GM19397 (cell line): ENCODE measurements around the gene COLQ.
"Not testable (repeated sequence)": the region's sequence is repeated elsewhere in the genome, so short reads cannot be mapped to it uniquely, and the experiment has no call there.

Experiments used
- ATAC-seq: cut with Tn5 transposase; IDR thresholded peaks from one replicate; pipeline ENCODE4 v1.9.1; 2021; ENCODE audit warnings: mild to moderate bottlenecking, moderate library complexity; ENCODE audit not compliant: unreplicated experiment

COLQ gene

DNA sequence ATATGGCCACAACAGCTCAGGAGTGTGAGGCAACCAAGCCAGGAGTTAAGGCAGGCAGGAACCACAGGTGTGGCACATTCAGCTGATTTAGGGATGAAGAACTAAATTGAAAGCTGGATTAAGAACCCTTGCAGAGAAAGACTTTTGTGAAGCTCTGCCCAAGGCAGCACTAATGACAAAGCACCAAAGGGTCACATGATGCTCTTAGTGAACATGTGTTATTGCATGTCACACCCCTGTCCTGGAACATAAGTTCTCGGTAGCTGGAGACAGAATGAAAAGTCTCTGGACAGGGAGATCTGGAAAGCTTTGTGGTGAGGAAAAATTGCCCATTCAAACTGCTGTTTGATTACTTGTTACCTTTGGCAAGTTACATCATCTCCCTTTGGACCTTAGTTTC is 90.9 kb downstream of the COLQ start:
- no peak for ATAC-seq

DNA sequence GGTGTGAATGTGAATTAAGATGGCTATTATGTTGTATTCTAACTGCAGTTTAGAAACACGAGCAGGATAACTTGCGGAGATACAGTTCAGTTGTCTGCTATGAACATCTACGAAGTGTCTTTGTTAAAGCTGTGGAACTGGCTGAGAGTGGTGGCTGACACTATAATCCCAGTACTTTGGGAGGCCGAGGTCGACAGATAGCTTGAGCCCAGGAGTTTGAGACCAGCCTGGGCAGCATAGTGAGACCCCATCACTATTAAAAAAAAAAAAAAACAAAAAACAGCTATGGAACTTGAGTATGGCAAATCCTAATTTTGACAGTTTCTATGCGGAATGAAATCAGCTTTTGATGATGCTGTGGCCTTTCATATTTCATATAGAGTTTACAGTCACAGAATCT is 92.4 kb downstream of the COLQ start:
- no peak for ATAC-seq

DNA sequence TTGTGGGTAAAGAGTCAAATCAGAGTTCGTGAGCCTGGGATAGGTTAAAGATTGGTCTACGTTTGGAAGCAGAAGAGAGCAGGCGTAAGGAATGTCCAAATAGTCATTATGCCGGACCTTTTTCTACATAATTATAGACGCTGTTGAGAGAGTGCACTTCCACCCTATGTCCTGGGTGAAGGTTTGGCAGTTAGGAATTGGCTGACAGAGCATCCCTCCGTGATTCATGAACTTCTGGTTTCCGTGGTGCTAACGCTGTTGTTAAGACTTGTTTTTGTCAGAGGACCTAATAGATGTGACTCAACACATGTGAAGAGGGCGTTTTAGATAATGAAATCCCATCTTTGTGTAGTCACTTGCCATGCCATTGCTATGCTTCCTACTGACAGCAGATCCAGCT is 93.0 kb downstream of the COLQ start:
- ATAC-seq: no peak

DNA sequence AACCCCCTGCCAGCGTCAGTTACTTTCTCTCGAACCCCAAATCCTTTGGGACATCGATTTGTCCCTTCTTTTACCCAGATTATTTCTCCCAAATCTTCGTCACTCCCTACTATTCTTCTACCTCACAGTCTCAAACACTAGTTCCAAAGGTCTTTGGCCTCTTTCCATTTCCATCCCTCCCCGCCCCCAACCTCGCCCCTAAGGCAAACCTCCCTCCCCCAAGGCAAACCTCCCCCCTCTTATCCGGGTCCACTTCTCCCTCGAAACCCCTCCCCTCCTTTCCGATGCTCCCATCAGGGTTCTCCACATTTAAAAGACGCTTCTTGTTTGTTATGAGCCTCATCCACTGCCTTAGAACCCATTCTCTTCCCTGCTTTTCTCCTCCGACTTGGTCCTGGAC is 93.5 kb downstream of the COLQ start:
- no peak for ATAC-seq

DNA sequence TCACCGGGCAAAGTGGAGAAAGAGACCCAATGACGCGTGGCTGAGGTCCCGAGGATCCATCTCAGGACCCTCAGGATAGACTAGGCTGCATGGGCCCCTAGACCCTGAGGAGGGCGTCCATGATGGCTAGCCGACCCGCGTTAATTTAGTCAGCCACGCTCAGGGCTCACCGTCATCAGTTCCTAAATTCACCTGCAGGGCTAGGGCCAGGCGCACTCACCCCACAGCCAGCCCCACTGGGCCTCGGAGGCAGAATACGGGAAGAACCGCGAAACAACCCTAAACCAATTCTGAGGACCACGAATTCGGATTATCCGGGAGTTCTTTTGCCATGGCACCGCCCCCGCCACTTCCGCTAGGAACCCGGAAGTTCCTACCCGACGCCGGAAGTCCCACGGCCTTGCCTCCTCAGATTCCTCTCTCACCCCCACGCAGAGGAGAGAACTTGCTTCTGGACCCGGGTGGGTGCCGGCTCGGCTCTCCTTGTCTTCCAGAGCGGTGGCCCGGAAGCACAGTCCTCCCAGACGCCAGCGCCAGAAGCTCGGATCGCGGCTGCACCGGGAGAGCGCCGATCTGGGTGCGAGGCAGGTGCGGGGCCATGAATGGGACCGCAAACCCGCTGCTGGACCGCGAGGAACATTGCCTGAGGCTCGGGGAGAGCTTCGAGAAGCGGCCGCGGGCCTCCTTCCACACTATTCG is 94.2 kb downstream of the COLQ start, which contains the start of the genes EAF1 and METTL6:
TSS of gene EAF1 (plus strand) at position 417 of the 699 bp plus-strand sequence. CDS start at position 599, 182 bp downstream.
TSS of gene METTL6 (minus strand) at position 363 of the 699 bp plus-strand sequence. CDS start 1,033 bp downstream, outside the sequence.
- peak; percentile 93 for ATAC-seq

DNA sequence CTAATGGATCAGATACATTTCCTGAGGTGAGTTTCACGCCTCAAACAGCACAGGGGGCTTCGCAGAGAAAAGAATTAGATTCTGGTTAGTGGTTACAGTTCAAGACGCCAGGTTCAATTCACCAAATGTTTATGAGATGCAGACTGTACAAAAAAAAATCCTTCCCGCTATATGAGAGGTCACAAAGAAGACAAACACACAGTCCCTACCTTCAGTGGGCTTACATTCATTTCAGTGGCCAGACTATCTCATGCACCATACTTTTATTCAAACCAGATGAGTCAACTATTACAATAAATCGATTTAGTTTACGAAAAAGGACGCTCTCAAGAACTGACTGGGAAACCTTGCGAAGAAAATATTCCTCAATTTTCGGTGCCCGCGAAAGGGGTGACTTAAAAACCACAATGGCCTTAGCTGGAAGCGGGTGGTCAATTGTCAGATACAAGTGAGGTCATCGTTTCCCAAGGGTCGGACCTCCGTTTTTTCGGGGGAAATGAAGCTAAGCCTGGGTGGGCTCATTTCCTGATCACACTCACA is 94.9 kb downstream of the COLQ start:
- ATAC-seq: no peak

DNA sequence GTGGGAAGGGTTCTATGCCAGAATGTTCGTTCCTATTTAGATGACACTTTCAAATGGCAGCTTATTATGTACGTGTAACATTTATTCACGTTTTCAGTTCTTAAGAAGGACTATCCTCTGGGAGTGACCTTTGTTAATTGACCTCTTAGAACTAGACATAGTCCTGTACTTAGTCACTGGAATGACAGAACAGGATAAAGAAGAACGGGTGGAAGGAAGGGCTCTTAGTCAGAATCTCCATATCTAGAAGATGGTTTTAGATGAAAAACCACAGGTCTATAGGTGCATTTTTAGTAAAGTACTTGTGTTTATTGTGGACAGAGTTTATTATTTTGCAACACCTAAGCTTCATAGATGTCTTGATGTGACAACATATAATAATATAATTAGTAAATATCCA is 100.6 kb downstream of the COLQ start:
- no peak for ATAC-seq

DNA sequence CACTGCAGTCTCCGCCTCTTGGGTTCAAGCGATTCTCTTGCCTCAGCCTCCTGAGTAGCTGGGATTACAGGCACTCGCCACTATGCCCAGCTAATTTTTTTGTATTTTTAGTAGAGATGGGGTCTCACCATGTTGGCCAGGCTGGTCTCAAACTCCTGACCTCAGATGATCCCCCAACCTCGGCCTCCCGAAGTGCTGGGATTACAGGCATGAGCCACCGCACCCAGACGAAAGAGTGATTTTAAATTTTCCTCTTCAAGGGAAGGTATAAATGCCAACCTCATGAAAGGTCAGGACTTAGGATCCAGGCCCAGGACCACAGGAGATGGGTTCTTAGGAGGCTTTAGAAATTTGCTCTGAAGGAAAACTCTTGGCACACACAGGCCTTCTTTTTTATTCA is 110.5 kb downstream of the COLQ start:
- ATAC-seq: not testable (repeated sequence)

DNA sequence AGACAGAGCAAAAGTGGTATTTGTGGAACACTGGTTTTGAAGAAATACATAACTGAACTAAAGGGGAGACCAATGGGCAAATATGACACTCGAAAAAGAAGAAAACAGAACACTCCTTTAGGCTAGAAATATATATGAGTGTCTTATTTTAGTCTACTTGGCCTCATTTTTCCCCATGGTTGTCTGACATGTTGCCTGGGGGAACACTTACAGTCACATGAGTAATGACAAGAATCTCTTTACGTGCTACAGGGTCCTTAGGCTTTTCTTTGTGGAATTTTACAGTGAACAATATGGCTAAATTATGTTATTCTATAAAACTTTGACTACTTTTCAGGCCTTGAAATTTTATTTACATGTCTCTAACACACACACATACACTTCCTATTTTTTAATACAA is 111.7 kb downstream of the COLQ start:
- no peak for ATAC-seq

DNA sequence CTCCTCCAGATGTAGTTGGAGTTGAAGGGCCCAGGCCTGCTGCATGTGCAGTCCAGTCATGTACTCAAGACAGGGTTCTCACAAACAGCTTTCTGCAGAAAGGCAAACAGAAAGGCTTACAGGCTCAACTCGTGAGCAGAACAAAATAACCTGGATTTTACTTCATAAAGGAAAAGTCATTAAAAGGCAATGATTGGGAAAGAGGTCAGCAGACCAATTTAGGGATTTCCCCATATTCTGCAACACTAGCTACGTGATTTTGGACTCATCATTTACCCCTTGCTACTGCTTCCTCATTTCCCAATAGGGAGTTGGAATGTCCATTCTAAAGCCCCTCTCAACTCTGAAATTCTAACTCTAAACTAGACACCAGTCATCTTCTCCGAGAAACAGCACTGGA is 112.3 kb downstream of the COLQ start:
- no peak for ATAC-seq

DNA sequence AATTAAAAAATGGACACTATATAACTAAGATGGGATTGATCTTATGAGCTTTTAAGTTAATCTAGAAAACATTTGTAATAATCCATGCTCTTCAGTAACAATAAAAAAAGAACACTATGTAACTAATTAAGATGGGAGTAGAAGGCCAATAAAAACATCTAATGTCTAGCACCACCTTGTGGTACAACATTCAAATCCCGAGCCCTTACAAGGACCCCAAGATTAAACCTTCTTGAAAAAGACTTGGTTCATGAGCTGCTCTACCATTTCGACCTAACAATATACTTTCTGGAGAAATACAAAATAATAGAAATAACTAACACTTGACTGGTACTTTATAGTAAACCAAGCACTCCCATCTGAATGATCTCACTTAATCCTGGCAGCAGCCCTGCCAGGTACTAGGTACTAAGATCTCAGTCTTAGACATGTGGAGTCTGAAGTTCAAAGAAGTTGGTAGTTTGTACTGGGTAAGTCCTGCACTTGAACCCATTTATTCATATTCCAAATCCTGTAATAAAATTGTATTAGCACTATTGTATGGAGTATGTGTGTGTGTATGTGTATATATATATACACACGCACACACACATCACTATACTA is 116.0 kb downstream of the COLQ start:
- no peak for ATAC-seq

DNA sequence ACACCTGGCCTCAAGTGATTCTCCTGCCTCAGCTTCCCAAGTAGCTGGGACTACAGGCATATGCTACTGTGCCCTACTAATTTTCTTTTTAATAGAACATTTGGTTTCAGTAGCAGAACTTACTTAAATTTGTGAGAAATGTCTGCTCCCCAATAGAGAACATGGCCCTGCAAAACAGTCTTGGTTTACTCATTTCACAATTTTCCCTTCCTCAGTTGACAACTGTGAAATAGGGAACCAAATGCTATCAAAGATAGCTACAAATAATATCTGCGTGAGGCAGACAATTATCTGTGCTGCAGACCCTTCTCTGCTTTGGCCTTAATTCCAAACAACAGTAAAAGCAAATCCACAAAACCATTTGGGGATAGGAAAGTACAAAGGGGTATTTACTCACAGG is 116.7 kb downstream of the COLQ start:
- no peak for ATAC-seq

DNA sequence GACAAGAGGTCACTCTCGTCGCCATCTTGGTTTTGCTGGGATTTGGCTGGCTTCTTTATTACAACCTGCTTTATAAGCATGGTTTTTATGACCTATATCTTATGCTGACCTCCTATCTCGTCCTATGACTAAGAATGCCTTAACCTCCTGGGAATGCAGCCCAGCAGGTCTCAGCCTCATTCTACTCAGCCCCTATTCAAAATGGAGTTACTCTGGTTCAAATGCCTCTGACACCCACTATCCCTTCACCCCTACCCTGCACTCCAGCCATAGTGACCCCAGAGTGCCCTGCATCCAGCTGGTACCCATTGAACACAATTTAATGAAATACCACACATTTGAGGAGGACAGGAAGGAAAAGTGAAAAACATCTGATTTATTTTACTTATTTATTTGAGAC is 117.5 kb downstream of the COLQ start:
- ATAC-seq: no peak

DNA sequence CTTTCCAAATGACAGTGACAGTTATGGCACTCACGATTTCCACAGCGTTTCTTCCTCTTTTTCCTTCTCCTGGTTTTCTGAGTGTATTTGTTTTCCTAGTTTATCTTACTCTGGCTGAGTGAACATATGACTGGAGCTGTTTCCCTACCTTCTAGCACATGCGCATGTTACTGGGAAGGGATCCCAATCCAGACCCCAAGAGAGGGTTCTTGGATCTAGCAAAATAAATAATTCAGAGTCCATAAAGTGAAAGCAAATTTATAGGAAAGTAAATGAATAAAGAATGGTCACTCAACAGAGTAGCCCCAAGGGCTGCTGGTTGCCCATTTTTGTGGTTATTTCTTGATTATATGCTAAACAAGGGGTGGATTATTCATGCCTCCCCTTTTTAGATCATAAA is 118.0 kb downstream of the COLQ start:
- ATAC-seq: no peak

DNA sequence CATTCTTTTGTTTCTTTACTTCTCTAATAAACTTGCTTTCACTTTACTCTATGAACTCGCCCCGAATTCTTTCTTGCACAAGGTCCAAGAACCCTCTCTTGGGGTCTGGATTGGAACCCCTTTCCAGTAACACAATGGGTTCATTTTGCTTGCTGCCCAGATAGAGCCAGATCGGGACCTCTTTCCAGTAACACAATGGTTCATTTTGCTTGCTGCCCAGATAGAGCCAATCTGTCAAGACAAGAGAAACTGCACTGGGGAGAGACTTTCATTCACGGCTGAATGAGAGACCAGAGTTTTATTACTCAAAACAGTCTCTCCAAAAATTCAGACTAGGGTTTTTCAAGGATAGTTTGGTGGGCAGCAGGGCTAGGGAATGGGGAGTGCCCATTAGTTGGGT is 119.6 kb downstream of the COLQ start:
- no peak for ATAC-seq
